ENCODE results near the gene COL20A1.

Gene COL20A1

DNA sequence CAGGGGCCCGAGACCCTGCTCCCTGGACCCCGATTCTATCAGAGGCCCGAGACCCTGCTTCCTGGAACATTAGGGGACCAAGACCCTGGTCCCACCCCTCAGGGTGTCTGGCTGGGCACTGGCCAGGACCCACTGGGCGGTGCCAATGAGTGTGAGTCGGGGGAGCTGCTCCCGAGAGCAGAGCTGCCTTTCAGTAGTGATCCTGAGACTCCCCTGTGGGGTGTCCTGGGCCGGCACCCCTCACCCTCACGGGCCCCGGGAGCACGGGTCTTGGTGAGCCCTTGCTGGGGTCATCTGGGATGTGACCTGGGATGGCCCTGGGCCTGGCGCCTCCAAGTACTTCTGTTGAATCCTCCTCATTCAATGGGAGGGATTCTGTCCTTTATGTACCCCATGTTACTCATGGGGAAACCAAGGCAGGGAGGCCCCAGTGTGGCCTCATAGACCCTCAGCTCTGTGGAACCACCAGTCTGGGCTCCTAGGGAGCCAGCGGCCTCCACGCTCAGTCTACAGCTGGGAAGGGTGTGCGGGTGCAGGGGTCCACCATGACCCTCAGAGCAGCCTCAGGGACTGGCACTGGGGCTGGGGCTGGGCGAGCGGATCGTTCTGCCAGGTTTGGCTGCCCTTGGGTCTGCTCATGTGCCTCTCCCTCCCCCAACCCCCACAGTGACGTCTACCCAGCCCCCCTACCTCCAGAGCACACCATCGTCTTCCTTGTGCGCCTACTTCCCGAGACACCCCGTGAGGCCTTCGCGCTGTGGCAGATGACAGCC, 25.6 kb downstream of the COL20A1 start:
- ATAC-seq (ENCODE audit: low read depth) (no peak), DNase-seq (ENCODE audit: low spot score) (peak; percentile 78)
- peaks cover 30% of the 10 kb centered on the region for H3K27me3 ChIP-seq (ENCODE audit: insufficient read depth, poor library complexity, severe bottlenecking)
- H3K4me3 ChIP-seq (ENCODE audit: severe bottlenecking): no peak overlapping the region
- no peaks in the 10 kb centered on the region for H3K36me3 ChIP-seq (ENCODE audit: low read depth)
- no peak overlapping the region for H3K27ac ChIP-seq (ENCODE audit: poor library complexity, severe bottlenecking)
- no peaks in the 10 kb centered on the region for H3K4me1 ChIP-seq (ENCODE audit: insufficient read depth, poor library complexity, severe bottlenecking)
- no peaks in the 10 kb centered on the region for H3K9me3 ChIP-seq (ENCODE audit: severe bottlenecking)
- TF ChIP-seq, protein P1, sequence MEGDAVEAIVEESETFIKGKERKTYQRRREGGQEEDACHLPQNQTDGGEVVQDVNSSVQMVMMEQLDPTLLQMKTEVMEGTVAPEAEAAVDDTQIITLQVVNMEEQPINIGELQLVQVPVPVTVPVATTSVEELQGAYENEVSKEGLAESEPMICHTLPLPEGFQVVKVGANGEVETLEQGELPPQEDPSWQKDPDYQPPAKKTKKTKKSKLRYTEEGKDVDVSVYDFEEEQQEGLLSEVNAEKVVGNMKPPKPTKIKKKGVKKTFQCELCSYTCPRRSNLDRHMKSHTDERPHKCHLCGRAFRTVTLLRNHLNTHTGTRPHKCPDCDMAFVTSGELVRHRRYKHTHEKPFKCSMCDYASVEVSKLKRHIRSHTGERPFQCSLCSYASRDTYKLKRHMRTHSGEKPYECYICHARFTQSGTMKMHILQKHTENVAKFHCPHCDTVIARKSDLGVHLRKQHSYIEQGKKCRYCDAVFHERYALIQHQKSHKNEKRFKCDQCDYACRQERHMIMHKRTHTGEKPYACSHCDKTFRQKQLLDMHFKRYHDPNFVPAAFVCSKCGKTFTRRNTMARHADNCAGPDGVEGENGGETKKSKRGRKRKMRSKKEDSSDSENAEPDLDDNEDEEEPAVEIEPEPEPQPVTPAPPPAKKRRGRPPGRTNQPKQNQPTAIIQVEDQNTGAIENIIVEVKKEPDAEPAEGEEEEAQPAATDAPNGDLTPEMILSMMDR (IDR thresholded peaks at IDR 0.05; ENCODE audit: poor library complexity, severe bottlenecking): no peak

DNA sequence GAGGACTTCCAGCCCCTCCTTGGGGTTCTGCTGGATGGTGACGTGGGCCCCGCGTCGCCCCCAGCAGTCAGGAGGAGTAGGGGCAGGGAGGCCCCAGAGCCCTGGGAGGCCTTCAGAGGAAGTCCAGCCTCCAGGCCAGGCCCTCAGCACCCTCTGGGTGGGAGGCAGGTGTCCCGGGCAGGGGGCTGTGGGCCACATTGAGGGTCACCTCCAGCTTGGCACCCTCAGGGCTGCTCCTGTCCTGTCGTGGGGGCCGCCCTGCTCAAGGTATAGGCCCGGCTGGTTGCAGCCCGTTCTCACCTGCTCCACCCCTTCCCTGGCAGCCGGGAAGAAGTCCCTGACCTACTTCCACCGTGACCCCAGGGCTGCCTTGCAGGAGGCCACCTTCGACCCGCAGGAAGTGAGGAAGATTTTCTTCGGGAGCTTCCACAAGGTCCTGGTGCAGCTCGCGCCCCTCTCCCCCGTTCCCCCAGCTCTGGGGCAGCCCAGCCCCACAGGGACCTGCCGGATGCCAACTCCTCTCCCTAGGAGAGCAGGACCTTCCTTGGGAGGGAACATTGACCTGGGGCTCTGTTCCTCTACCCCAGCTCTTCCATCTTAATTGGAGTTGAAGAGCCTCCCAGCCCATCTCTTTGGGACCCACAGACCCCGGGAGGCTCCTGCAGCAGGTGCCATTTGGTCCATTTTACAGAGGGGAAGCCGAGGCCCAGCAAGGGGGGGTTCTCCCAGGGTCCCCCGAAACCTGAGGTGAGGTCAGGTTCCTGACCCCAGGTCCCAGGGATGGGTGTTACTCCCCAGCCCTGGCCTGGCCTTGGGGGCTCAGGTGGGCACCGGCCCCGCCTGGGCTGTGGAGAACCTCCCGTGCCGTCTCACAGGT, 26.4 kb downstream of the COL20A1 start:
- TF ChIP-seq, protein P1 (IDR thresholded peaks at IDR 0.05; ENCODE audit: poor library complexity, severe bottlenecking): no peak
- H3K36me3 ChIP-seq (ENCODE audit: low read depth): no peaks in the 10 kb centered on the region
- no peaks in the 10 kb centered on the region for H3K9me3 ChIP-seq (ENCODE audit: severe bottlenecking)
- no peak overlapping the region for H3K27ac ChIP-seq (ENCODE audit: poor library complexity, severe bottlenecking)
- H3K4me3 ChIP-seq (ENCODE audit: severe bottlenecking): no peak overlapping the region
- ATAC-seq (ENCODE audit: low read depth) (no peak), DNase-seq (ENCODE audit: low spot score) (peak; percentile 87)
- H3K4me1 ChIP-seq (ENCODE audit: insufficient read depth, poor library complexity, severe bottlenecking): no peaks in the 10 kb centered on the region
- H3K27me3 ChIP-seq (ENCODE audit: insufficient read depth, poor library complexity, severe bottlenecking): peaks cover 35% of the 10 kb centered on the region

DNA sequence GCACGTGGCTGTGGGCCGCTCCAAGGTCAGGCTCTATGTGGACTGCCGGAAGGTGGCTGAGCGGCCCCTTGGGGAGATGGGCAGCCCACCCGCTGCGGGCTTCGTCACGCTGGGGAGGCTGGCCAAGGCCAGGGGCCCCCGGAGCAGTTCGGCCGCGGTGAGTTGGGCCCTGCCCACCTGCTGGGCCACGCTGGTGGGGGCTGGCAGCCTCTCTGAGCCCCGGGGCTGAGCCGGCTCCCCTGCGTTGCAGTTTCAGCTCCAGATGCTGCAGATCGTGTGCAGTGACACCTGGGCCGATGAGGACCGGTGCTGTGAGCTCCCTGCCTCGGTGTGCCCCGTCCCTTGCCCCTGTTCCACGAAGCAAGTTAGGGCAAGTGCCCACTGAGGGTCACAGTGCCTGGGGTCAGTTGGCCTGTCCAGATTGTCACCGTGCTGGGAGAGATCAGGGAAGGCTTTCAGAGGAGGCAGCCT, 27.1 kb downstream of the COL20A1 start:
- Histone ChIP-seq H3K4me1 (ENCODE audit: insufficient read depth, poor library complexity, severe bottlenecking) (no peaks in the 10 kb centered on the region), H3K27me3 (ENCODE audit: insufficient read depth, poor library complexity, severe bottlenecking) (peaks cover 42% of the 10 kb centered on the region), H3K27ac (ENCODE audit: poor library complexity, severe bottlenecking) (no peak overlapping the region), H3K4me3 (ENCODE audit: severe bottlenecking) (no peak overlapping the region), H3K9me3 (ENCODE audit: severe bottlenecking) (no peaks in the 10 kb centered on the region), H3K36me3 (ENCODE audit: low read depth) (no peaks in the 10 kb centered on the region)
- no peak for ATAC-seq (ENCODE audit: low read depth)
- peak; percentile 83 for DNase-seq (ENCODE audit: low spot score)
- TF ChIP-seq, protein P1 (IDR thresholded peaks at IDR 0.05; ENCODE audit: poor library complexity, severe bottlenecking): no peak

DNA sequence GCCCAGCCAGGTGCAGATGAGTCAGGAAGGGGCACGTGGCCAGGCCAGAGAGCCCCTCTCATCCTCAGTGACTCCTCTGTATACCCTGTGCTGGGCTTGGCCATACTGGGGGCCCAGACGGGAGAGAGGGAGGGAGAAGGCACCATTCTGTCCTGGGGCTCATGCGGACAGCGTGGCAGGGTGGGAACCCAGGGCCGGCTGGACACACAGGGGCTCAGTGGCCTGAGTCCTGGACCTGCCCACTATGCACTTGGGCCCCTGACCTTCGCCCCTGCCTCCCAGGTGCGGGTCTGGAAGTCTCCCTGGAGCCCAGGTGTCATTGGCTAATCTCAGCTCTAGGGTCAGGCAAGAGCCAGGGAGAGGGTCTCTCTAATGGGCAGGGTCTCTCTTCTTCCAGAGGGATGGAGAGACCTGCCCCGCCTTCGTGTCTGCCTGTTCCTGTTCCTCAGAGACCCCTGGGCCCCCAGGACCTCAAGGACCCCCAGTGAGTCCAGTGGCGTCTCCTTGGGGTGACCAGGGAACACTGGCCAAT, 27.7 kb downstream of the COL20A1 start:
- TF ChIP-seq, protein P1 (IDR thresholded peaks at IDR 0.05; ENCODE audit: poor library complexity, severe bottlenecking): no peak
- Histone ChIP-seq H3K27ac (ENCODE audit: poor library complexity, severe bottlenecking) (no peak overlapping the region), H3K27me3 (ENCODE audit: insufficient read depth, poor library complexity, severe bottlenecking) (peaks cover 42% of the 10 kb centered on the region), H3K36me3 (ENCODE audit: low read depth) (no peaks in the 10 kb centered on the region), H3K4me3 (ENCODE audit: severe bottlenecking) (no peak overlapping the region), H3K9me3 (ENCODE audit: severe bottlenecking) (no peaks in the 10 kb centered on the region), H3K4me1 (ENCODE audit: insufficient read depth, poor library complexity, severe bottlenecking) (no peaks in the 10 kb centered on the region)
- DNase-seq (ENCODE audit: low spot score): peak; percentile 79
- ATAC-seq (ENCODE audit: low read depth): no peak
